Natural killer cell (primary cell): ENCODE data around the gene RTTN. TPM values are rescaled to one million over a fixed set of nuclear protein-coding genes. Genes with fewer than 3 reads are reported as not detected.

ENCODE experiments used
- ATAC-seq, 3 donors: fragments of 150-1000 bp in 2 of 3; fragments of 200-7000 bp in 1 of 3; cut with Tn5 transposase; 1 replicate in 1 of 3; 2 replicates in 2 of 3; pipeline ENCODE4 v1.10.0; 2021; ENCODE audit warnings: mild to moderate bottlenecking in 2 of 3, moderate library complexity in 2 of 3
- DNase-seq, 2 donors: peaks; one replicate each; pipeline versions ENCODE4 v3.0.0 to v3.0.0-alpha.2; 2013 to 2021; ENCODE audit warnings: mixed read lengths in 1 of 2
- H3K27ac ChIP-seq: one replicate; pipeline ENCODE4 v1.5.1; 2013; ENCODE audit warnings: mild to moderate bottlenecking, low read length
- H3K27me3 ChIP-seq: one replicate; pipeline ENCODE4 v1.6.1; 2013; ENCODE audit warnings: low read length; ENCODE audit not compliant: control insufficient read depth, insufficient read depth
- H3K36me3 ChIP-seq: one replicate; pipeline ENCODE4 v1.6.1; 2013; ENCODE audit warnings: low read length; ENCODE audit not compliant: control insufficient read depth, insufficient read depth
- H3K4me1 ChIP-seq: one replicate; pipeline ENCODE4 v1.6.1; 2013; ENCODE audit warnings: low read length; ENCODE audit not compliant: control insufficient read depth, insufficient read depth
- H3K4me3 ChIP-seq: one replicate; pipeline ENCODE4 v1.5.1; 2013; ENCODE audit warnings: low read length
- H3K9me3 ChIP-seq: one replicate; pipeline ENCODE4 v1.6.1; 2013; ENCODE audit warnings: low read length; ENCODE audit not compliant: control insufficient read depth, insufficient read depth
- H3K27ac Mint-ChIP-seq, 2 donors: one replicate each; pipeline ENCODE4 v1.8.0; 2022; ENCODE audit warnings: mild to moderate bottlenecking in 2 of 2, mixed read lengths in 2 of 2, moderate library complexity in 1 of 2
- H3K27me3 Mint-ChIP-seq, 2 donors: one replicate each; pipeline ENCODE4 v1.8.0; 2022; ENCODE audit warnings: low read depth in 2 of 2, mixed read lengths in 2 of 2
- H3K36me3 Mint-ChIP-seq: one replicate; pipeline ENCODE4 v1.8.0; 2022; ENCODE audit warnings: mixed read lengths
- H3K4me1 Mint-ChIP-seq, 2 donors: one replicate each; pipeline ENCODE4 v1.8.0; 2022; ENCODE audit warnings: mixed read lengths in 2 of 2
- H3K4me3 Mint-ChIP-seq: one replicate; pipeline ENCODE4 v1.8.0; 2022; ENCODE audit warnings: mild to moderate bottlenecking, moderate library complexity, mixed read lengths
- H3K9me3 Mint-ChIP-seq, 2 donors: one replicate each; pipeline ENCODE4 v1.8.0; 2022; ENCODE audit warnings: mixed read lengths in 2 of 2
- CTCF ChIP-seq: fragments of 200-600 bp; IDR thresholded peaks from one replicate; pipeline ENCODE4 v1.8.0; 2022; ENCODE audit warnings: antibody characterized with exemption
- WGBS: methylation state at CpG from one replicate; pipeline ENCODE4 v1.1.7; 2013; ENCODE audit warnings: missing lambda C conversion rate; ENCODE audit not compliant: insufficient coverage; 5-methylcytosine and 5-hydroxymethylcytosine counted together
- intact Hi-C: fragments of 100-400 bp; cut with micrococcal nuclease; formaldehyde crosslinking; loops from one replicate; pipeline ENCODE4 v1.14.2; 2022
- total RNA-seq, 4 donors: library from RNA; stranded (reverse); fragments of 120-200 nt in 1 of 4; gene quantifications; one replicate each; pipeline versions ENCODE4 v1.2.3 to v1.2.4, GENCODE V29; 2013 to 2022

The RTTN gene
- total RNA-seq, 3 donors from 2014 or later (not counting 1 experiment from before 2014, with no cell fraction given), result 33.0 to 41.0 (median 35.5) TPM

GRCh38 chr18:70124139-70124538 lies 81.3 kb downstream of the RTTN start:
- H3K27me3 Mint-ChIP-seq, result no peaks in the 10 kb centered on the region
- Histone ChIP-seq H3K27ac (no peak overlapping the region), H3K36me3 (peaks cover 15% of the 10 kb centered on the region), H3K9me3 (no peaks in the 10 kb centered on the region), H3K27me3 (no peaks in the 10 kb centered on the region), H3K4me3 (no peak overlapping the region), H3K4me1 (no peaks in the 10 kb centered on the region)
- no peaks in the 10 kb centered on the region for H3K4me1 Mint-ChIP-seq
- intact Hi-C loops, result no loop called here
- no peak for ATAC-seq
- WGBS, result 99% methylated on average over 4 of the region's 4 CpGs
- no peak for DNase-seq
- no peak overlapping the region for H3K4me3 Mint-ChIP-seq
- TF ChIP-seq CTCF, result no peak
- H3K9me3 Mint-ChIP-seq, result no peaks in the 10 kb centered on the region
- no peak overlapping the region for H3K27ac Mint-ChIP-seq
- H3K36me3 Mint-ChIP-seq, result peaks cover 2% of the 10 kb centered on the region

- no peak for TF ChIP-seq CTCF
- H3K27me3 ChIP-seq, result no peaks in the 10 kb centered on the region
- H3K27ac ChIP-seq, result no peak overlapping the region
- peaks cover 8% of the 10 kb centered on the region for H3K36me3 Mint-ChIP-seq
- WGBS, result 90% methylated on average over 2 of the region's 3 CpGs
- H3K27me3 Mint-ChIP-seq, result no peaks in the 10 kb centered on the region
- H3K9me3 Mint-ChIP-seq, result no peaks in the 10 kb centered on the region
- no peak overlapping the region for H3K27ac Mint-ChIP-seq
- H3K36me3 ChIP-seq, result peaks cover 13% of the 10 kb centered on the region
- no peak overlapping the region for H3K4me3 Mint-ChIP-seq
- H3K4me3 ChIP-seq, result no peak overlapping the region
- H3K4me1 Mint-ChIP-seq, result no peaks in the 10 kb centered on the region
- ATAC-seq, result no peak
- no peaks in the 10 kb centered on the region for H3K4me1 ChIP-seq
- intact Hi-C loops, result no loop called here
- H3K9me3 ChIP-seq, result no peaks in the 10 kb centered on the region
- DNase-seq, result no peak
These were observed 83.6 kb downstream of the RTTN start for GRCh38 chr18:70121842-70122241.

- Histone ChIP-seq H3K4me1 (no peaks in the 10 kb centered on the region), H3K27me3 (no peaks in the 10 kb centered on the region), H3K27ac (no peak overlapping the region), H3K4me3 (no peak overlapping the region), H3K9me3 (no peaks in the 10 kb centered on the region), H3K36me3 (peaks cover 5% of the 10 kb centered on the region)
- Mint-ChIP-seq H3K4me3 (no peak overlapping the region), H3K27ac (no peak overlapping the region), H3K36me3 (peaks cover 8% of the 10 kb centered on the region), H3K27me3 (no peaks in the 10 kb centered on the region), H3K9me3 (no peaks in the 10 kb centered on the region), H3K4me1 (peaks cover 0 to 6% of the 10 kb centered on the region in 2 donors)
- DNase-seq (no peak), ATAC-seq (no peak)
- intact Hi-C loops, result no loop called here
- WGBS, result 100% methylated on average over 2 of the region's 2 CpGs
- TF ChIP-seq CTCF, result no peak
These were observed 88.5 kb downstream of the RTTN start for GRCh38 chr18:70116949-70117348.

- Histone ChIP-seq H3K9me3 (no peaks in the 10 kb centered on the region), H3K4me1 (no peaks in the 10 kb centered on the region), H3K27me3 (no peaks in the 10 kb centered on the region), H3K36me3 (peaks cover 9% of the 10 kb centered on the region), H3K27ac (no peak overlapping the region), H3K4me3 (no peak overlapping the region)
- intact Hi-C loops, result no loop called here
- 94% methylated on average over 1 of the region's 1 CpG for WGBS
- ATAC-seq (no peak), DNase-seq (no peak)
- Mint-ChIP-seq H3K9me3 (no peaks in the 10 kb centered on the region), H3K4me1 (peaks cover 0 to 6% of the 10 kb centered on the region in 2 donors), H3K27me3 (no peaks in the 10 kb centered on the region), H3K4me3 (no peak overlapping the region), H3K36me3 (peaks cover 5% of the 10 kb centered on the region), H3K27ac (no peak overlapping the region)
- TF ChIP-seq CTCF, result no peak
These were observed 92.0 kb downstream of the RTTN start for GRCh38 chr18:70113511-70113910.
